MM.1S (cell line): ENCODE measurements around the gene ZNF626.

ENCODE experiments used
- CTCF ChIP-seq: fragments of 300-600 bp; sonication (generic); IDR thresholded peaks from 2 replicates; pipeline ENCODE4 v1.5.1; 2016; ENCODE audit warnings: antibody characterized with exemption, low read length, mixed read lengths
- EZH2phosphoT487 ChIP-seq: fragments of 300-600 bp; sonication (generic); IDR thresholded peaks from 2 replicates; pipeline ENCODE4 v1.6.1; 2018; ENCODE audit warnings: antibody characterized with exemption, low read length

- TF ChIP-seq CTCF (no peak), EZH2phosphoT487 (no peak)
Measured at GRCh38 chr19:20607943-20608342, 53.4 kb downstream of the ZNF626 start.
